Measurements from ENCODE around the gene VWA8.

DNA sequence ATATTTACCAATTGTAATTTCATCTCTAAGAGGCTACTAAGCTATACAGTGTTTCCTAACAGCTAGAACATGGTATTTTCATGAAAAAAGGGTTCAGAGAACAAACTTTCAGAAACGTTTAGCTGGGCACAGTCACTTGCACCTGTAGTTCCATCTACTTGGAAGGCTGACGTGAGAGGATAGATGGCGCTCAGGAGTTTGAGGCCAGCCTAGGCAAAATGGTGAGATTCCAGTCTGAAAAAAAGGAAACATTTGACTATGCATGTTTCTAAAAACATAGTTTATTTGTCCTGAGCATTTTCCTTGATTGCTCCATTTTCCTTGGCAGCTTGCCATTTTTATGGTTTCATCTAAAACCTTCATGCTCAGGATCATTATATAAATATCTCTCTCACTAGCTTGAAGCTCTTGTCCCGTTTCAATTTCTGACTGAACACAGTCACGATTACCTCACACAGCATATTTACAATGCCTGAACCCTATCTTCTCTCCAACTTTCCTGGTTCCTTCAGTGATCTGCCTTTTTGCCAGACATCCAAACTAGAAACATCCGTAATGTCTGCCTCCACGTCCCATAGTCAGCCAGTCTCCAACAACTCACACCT is 302.8 kb downstream of the VWA8 start:
- TF ChIP-seq CTCF (conservative IDR thresholded peaks at IDR 0.05; ENCODE audit: low read depth in 2 of 2), result peak; percentile 44 to 61; a peak in 3 of 4 replicates
- TF ChIP-seq, protein P1, sequence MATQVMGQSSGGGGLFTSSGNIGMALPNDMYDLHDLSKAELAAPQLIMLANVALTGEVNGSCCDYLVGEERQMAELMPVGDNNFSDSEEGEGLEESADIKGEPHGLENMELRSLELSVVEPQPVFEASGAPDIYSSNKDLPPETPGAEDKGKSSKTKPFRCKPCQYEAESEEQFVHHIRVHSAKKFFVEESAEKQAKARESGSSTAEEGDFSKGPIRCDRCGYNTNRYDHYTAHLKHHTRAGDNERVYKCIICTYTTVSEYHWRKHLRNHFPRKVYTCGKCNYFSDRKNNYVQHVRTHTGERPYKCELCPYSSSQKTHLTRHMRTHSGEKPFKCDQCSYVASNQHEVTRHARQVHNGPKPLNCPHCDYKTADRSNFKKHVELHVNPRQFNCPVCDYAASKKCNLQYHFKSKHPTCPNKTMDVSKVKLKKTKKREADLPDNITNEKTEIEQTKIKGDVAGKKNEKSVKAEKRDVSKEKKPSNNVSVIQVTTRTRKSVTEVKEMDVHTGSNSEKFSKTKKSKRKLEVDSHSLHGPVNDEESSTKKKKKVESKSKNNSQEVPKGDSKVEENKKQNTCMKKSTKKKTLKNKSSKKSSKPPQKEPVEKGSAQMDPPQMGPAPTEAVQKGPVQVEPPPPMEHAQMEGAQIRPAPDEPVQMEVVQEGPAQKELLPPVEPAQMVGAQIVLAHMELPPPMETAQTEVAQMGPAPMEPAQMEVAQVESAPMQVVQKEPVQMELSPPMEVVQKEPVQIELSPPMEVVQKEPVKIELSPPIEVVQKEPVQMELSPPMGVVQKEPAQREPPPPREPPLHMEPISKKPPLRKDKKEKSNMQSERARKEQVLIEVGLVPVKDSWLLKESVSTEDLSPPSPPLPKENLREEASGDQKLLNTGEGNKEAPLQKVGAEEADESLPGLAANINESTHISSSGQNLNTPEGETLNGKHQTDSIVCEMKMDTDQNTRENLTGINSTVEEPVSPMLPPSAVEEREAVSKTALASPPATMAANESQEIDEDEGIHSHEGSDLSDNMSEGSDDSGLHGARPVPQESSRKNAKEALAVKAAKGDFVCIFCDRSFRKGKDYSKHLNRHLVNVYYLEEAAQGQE (IDR thresholded peaks at IDR 0.05; ENCODE audit: unreplicated experiment), result no peak
- no peak for TF ChIP-seq EZH2 (IDR thresholded peaks at IDR 0.05; ENCODE audit: low read depth, unreplicated experiment)
- TF ChIP-seq POLR2AphosphoS5 (IDR thresholded peaks at IDR 0.05; ENCODE audit: low read depth), result no peak
- no peak for TF ChIP-seq EZH2phosphoT487 (IDR thresholded peaks at IDR 0.05; ENCODE audit: unreplicated experiment)
- TF ChIP-seq CREB1 (CRISPR knock-in tag; IDR thresholded peaks at IDR 0.05; ENCODE audit: low read depth), result no peak
- no peak for TF ChIP-seq ZNF114 (CRISPR knock-in tag; IDR thresholded peaks at IDR 0.05)

All from GM23338 (cell line).